NCI-H128 (cell line): ENCODE results near the gene ITGB1BP1.

ENCODE experiments used
- DNase-seq: peaks from one replicate; lab custom pipeline; 2025; ENCODE audit not compliant: unreplicated experiment; lab: John Stamatoyannopoulos, UW

The ITGB1BP1 gene

DNA sequence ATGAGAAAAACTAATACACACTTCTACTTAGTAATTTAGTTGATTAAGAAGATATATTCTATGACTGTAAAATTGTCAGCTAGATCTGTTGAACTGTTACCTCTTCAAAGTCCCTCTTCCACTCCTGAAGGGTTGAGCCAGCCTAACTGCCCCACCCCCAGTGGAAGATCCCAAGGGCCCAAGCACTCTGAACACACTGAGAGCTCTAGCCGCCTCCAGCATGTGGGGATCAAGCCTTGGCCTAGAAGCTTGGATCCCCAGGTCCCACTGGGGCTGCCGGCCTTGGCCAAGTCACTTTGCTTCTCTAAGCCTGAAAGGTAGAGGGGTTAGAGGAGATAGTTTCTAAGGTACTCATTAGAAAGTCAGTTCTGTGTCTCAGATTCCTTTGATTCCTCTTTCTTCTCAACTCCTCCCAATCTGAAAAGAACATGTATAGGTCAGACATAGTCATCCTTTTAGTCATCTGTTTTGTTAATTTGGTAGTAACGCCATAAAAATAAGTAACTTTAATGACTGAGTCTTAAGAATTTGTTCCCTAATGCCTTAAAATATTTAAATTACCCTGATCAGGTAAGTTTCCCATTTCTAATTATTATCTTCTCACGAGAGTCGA lies 5.7 kb upstream of the ITGB1BP1 start:
- no peak for DNase-seq

DNA sequence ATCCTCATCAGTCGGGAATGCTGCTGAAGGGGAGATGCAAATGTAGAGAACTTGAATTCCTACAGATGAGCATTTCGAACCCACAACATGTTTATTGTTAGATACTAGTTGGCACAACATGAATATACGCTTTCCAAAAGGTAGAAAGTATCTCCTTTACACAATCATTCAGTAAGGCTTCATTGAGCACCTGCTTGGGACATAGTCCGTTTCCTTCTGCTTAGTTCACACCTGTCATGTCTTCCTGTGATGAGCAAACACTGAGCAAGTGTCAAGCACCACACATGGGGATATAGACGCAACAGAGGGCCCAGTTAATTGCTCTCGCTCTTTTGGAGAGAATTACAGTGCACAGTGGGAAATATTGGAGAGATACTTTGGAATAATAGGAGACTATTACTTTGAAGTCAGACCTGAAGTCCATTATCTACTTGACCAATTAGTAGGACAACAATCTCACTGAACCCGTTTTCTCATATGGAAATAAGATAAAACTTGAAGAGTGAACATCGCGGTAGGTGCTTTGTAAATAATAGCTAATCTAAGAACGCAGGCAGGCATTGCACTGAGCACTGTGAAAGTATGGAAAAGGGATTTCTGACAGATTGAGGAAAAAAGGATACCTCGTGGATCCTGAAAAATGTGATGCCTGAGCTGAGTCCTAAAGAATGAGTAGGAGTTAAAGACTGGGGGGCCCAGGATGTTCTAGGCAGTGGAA lies 1.3 kb upstream of the ITGB1BP1 start:
- DNase-seq: no peak

DNA sequence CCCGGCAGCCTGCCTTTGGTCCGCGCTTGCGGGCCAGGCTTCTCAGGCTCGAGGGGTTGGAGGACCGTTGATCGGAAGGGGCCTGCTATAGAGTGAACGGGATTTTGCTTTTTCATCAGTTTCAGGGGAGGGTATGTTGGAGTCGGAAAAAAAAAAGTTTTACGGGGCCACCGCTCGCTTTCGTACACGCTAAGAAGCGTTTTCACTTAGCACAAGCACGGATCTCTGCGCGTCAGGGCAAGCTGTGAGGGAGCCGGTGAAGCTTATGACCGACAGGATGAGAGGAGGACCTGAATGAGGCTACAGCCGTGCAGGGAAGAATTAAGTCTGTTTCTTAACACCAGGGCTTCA lies 569 bp upstream of the ITGB1BP1 start:
- no peak for DNase-seq

DNA sequence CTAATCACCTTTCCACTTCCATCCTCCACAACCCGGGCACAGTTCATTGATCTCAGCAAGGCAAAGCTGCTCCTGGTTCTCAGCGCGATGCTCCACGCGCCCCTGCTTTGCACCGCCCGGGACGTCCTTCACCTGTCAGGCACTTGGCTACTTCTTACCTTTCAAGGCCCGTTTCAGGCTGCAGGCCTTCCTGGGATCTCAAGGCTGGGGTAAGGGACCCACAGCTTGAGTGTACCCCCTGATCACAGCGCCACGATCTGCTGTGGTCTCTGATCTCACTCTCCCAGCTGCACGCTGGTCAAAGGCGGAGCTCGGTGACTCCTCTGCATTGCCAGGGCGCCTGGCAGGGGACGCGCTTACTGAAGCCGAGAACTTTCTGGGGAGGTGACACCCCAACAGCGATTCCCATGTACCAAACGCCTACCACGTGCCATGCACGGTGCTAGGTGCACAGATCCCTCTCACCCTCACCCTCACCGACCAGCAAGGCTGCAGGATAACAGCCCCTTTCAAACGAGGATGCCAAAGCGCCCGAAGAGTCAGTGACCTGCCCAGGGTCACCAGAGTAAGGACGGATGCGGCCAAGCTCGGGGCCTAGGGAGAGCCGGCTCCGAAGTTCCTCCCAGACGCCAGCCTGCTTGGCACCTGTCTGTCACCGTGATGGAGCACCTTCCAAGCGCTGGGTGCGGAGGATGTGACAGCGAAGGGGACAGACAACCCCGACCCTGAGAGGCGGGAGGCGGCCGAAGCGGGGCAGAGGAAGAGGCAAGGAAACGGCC lies 818 bp downstream of the ITGB1BP1 start:
- DNase-seq: no peak

DNA sequence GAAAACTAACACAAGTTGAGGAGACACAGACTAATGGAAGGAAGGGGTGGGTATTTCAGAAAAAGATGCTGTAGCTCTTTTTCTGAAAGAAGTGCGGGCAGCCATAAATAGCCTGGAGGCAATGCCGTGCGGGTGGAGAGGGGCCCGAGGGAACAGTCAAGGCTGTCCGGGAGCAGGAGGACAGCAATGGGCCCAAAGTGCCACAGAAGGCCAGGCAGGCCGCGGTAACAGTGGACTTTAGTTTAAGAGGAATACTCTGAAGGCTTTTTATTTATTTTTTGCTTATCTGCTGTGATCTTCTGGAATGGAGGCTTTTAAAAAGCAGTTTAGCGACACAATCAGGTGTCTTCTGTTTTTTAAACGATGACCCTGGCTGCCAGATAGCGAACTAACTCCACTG lies 2.8 kb downstream of the ITGB1BP1 start:
- no peak for DNase-seq

DNA sequence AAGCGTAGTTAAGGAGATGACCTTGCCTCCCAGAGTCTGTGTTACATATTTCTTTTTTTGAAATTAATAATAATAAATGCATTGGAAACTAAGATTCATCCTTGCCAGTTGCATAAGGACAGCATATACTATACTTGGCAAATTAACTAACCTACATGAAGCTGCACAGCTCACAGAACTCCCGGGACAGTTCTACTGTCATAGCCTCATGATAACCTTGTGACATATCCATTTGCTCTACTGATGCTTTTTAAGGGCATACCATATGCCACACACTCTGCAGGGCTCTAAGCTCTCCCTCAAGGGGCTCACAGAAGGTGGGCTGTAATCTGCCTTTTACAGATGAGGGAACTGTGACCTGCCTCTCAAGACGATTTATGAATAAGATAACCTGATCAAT lies 3.8 kb downstream of the ITGB1BP1 start:
- no peak for DNase-seq

DNA sequence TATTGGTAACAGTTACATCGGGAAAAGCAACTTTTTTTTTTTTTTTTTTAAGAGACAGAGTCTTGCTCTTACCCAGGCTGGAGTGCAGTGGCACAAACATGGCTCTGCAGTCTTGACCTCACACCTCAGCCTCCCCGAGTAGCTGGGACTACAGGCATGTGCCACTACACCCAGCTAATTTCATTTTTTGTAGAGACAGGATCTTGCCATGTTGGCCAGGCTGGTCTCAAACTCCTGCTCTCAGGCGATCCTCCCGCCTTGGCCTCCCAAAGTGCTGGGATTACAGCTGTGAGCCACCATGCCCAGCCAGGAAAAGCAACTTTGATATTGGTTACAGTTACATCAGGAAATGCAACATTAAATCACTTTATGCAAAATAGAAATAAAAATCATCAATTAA lies 4.6 kb downstream of the ITGB1BP1 start:
- DNase-seq: no peak

DNA sequence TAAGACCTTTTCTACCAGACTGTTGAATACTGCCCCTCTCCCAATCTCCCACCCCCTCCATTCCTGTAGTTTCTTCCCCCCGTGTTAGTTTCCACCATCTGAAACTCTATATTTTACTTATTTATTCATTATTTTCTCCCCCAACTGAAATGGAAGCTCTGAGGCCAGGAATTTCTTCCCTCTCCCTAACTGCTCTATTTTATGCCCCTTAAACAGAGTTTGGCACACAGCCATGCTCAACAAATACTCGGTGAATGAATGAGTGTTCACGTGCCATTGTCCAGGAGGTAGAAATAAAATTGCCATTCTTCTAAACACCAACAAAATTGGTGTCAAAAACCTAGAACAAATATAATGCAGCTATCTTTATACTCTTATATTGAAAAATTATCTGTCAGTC lies 5.6 kb downstream of the ITGB1BP1 start:
- no peak for DNase-seq

DNA sequence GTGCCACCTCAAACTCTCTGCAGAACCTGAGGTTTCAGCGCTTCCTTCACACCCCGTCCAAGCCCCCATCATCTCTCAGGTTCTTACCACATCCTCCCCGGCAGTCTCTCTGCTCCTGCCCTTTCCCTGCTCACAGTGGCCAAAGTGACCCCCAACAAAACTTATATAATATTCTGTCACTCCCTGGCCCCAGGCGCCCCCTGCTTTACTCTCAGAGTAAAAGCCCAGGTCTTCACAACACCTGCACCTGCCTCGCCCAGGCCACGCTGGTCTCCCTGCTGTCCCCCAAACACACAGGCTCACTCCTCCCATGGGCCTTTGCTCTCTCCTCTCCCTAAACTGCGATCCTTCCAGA lies 6.4 kb downstream of the ITGB1BP1 start:
- no peak for DNase-seq

DNA sequence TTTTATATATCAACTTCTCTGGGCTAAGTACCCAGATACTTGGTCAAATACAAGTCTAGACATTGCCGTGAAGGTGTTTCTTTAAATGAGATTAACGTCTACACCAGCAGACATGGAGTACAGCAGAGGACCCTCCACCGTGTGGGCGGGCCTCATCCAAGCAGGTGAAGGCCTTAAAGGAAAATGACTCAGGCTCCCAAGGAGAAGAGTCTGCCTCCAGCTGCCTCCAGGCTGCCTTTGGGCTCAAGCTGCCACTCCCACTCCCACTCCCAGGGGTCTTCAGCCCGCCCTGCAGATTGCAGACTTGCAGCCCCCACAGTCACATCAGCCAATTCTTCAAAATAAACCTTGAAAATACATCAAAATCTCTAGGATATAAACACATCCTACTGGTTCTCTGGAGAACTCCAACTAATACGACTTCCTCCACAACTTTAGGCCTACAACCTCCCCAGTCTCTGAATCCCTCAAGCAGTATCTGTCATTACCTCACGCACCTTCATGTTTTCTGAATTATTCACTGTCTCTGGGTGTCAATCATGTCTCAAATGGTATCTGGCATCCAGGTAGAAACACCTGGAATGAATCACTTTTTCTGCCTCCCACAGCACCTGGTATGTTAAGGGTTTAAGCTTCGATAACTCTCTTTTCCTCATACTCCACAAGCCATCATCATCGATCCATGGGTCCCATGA lies 6.9 kb downstream of the ITGB1BP1 start:
- no peak for DNase-seq

DNA sequence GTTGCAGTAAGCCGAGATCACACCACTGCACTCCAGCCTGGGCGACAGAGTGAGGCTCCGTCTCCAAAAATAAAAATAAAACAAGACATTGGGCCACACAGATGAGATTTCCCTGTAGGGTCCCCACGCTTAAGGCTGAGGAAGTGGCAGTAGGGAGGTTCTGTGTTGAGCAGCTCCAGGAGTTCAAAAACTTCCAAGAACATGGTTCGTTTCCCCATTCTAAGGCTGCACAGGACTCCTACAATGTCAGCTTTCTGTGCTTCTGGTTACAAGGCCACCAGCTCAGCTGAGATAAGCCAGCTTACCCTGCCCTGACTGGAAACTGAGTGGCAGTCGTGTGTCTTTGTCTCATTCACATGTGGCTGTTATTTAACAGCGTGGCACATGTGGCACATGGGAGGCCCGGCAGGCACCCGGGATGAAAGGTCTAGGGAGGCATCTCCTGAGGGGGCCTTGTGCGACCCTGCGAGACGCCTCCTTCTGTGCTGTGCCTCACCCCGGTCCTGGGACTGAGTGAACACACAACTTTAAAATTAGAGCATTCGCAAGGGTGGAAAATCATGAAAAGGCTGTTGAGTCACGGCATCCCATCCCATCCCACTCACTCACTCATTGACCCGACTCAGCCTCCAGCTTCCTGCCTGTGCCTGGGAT lies 7.7 kb downstream of the ITGB1BP1 start:
- DNase-seq: no peak

DNA sequence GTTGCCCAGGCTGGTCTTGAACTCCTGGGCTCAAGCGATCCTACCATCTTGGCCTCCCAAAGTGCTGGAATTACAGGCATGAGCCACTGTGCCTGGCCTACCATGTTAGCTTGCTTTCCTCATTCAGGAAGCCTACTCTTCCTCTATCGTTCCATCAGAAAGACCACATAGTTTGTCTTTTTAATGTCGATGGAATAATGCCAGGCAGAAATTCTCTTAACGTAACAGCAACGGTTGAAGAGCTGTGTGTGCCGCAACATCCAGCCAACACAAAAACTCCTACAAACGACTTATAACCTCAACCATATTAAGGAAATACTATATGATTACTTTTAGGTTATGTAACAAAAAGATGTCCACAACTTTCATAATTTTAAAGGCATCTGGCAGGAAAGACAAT lies 10.5 kb downstream of the ITGB1BP1 start:
- no peak for DNase-seq

DNA sequence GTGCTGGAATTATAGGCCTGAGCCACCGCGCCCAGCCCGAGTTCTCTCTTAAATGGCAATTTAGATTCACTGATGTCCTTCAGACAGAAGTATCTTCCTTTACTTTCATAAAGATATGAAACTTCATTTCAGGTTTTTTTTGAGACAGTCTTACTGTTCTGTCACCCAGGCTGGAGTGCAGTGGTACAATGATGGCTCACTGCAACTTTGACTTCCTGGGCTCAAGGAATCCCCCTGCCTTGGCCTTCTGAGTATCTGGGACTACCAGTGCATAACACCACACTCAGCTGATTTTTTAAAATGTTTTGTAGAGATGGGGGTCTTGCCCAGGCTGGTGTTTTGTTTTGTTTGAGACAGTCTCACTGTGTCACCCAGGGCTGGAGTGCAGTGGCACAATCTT lies 13.2 kb downstream of the ITGB1BP1 start:
- DNase-seq: no peak

DNA sequence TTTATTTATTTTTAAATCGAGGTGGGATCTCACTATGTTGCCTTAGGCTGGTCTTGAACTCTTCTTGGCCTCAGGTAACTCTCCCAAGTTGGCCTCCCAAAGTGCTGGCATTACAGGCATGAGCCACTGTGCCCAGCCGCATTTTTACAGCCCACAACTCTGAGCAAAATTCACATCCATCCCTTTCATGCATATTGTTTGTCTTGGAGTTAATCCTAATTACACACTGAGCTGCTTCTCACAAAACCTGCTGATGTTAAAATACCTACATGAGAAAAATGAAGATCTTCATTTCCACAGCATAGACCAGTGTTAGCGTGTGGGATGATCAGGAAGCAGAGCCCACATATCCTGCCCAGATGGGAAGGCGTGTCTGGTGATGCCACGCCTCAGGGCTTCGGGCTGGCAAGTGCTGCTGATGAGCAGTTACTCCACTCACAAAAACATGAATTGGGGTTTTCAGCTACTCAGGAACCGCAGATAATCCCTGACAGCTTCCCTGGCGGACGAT lies 14.6 kb downstream of the ITGB1BP1 start:
- no peak for DNase-seq

DNA sequence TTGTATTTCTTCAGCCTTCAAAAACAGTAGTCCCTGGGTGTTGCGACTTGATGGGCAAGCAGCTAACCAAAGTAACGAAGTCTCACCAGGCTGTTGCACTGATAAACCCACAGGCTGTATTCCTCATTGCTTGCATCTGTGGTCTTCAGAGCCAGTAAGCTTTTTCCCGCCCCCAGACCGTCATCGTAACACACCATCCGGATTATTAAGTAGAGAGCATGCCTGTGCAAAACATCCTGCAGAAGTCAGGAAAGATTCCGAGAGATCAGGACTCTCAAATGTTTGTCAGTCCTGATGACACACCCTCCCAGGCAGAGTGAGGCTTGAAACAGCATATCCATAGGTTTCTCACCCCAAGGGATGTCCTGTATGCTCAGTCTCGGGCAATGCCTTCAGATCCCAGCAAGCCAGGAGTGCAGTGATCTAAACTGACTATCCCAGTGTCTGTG lies 15.9 kb downstream of the ITGB1BP1 start:
- DNase-seq: no peak

DNA sequence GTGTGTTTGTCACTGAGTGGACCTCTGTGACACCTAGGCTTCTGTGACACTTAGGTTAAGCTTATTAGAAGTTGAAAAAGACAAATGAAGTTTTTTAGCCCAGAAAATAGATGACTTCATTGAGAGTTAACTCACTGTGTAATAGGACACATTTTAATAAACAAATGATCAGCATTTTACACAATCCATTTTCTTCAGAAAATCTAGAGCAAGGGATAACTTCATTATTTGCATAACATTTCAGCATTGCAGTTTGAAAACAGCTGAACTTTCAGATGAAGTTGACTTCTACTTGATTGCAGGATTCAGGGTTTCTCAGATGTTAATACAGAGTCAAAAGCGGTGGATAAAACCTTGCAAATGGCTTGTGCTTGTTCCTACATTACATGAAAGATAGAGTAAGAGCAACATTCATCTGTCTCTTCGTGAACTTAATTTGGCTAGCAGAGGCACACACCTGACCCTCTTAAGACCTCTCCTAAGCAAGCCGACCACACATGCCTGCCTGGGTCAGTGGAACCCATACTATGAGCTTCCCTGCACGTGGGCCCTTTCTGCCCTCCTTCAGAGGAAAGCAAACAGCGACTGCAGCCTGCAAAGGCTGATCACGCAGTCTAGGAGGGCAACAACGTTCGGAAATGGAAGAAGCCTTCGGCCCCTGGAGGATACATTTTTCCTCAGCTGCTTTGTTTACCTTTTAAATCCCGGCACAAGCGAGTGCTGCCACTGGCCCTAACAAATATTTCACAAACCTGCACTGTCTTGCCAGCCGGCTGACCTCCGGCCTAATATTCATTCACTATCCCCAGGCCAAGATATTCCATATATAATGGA lies 16.6 kb downstream of the ITGB1BP1 start:
- DNase-seq: no peak

DNA sequence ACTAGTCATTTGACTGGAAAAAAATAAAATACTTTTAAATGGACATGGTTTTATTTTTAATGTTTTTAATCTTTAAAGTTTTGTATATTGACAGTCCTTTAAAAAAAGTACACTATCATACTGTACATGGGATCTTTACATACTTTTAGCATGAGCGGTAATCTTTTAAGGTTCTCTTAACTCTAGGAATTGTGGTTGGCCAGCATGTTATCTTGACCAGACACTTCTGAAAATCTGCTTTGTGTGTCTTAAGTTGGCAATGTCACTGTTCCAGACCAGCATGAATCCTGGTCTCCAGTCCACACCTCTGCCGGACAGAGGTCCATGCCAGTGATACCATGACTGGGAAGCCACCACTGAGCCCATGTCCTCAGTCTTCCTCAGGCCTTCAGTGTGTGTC lies 17.7 kb downstream of the ITGB1BP1 start:
- DNase-seq: no peak

DNA sequence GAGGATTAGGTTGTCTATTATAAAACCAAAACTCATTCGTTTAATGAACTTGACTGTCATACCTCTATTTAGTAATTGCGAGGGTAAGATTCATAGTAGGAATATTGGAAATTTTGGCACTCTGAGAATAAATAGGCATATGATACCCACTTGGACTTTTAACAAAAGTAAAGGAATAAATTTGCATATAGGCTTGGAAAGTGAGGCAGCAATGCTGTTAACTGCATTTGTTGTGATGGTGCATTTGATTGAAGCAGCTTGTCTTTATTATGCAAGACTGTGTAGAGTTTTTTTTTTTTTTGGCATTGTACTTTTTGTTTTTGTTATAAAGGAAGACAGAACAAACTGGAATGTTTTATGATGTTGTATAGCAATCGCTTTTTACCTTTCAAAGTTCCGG lies 18.9 kb downstream of the ITGB1BP1 start:
- no peak for DNase-seq

DNA sequence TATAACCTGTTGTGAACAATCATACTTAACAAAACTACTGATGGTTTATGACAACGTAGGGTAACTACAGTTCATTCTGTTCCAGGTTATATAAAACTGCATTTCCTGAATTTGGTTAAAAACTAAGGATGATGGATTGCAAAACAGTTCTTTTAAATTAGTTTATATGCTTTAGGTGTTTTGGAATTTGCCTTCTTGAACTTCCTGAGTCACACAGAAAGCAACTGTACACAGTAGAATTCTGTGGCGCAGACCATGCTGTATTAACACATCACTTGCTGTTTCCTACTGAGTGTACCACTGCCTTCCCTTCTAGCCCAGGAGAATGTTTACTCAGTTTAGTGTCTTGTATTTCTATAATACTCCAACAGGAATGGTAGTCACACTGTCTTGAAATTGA lies 19.4 kb downstream of the ITGB1BP1 start:
- no peak for DNase-seq

DNA sequence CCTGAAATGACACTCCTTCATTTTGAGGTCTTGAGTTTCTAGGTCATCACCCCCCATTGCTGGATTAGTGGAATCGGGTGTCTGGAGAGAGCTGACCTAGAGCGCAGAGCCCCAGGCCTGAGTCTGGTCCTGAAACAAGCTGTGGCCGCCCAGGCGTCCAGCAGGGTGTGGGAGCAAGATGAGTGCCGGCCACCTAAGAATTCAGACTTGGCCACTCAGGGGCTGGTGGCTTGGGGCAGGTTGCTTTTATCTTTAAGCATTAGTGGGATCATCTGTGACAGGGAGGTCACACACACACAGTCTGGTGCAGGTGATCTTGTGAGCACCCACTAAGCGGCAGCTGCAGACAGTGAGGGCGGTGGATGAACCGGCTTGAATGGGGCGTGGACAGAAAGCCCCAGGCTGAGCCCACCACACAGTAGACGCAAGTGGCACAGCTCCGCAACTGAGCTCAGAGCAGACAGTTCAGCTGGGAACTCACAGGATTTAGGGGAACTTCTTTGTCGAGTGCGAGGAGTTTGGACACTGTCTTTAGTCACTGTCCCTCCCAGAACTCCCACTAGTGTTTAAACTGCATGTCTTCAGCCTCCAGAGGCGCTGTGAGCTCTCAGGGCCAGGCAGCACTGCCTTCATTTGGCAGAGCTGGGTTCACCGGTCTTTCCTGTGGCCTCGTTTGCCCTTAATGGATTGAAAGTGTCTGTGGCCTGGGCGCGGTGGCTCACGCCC lies 21.5 kb downstream of the ITGB1BP1 start:
- DNase-seq: no peak
